Colonic mucosa (tissue), 4 donors: ENCODE results near the gene ZSCAN2. TPM values are rescaled to one million over a fixed set of nuclear protein-coding genes. Genes with fewer than 3 reads are reported as not detected.

ENCODE experiments used
- DNase-seq: peaks from one replicate; pipeline ENCODE4 v3.0.0-alpha.2; 2020
- H3K27ac ChIP-seq: fragments of 200-600 bp; one replicate; pipeline ENCODE4 v1.8.0; 2021
- H3K27me3 ChIP-seq: fragments of 200-600 bp; one replicate; pipeline ENCODE4 v1.8.0; 2021
- H3K36me3 ChIP-seq: fragments of 200-600 bp; one replicate; pipeline ENCODE4 v1.8.0; 2021
- H3K4me1 ChIP-seq: fragments of 200-600 bp; one replicate; pipeline ENCODE4 v1.8.0; 2021; ENCODE audit warnings: mild to moderate bottlenecking
- H3K4me3 ChIP-seq: fragments of 200-600 bp; one replicate; pipeline ENCODE4 v1.8.0; 2021
- H3K9ac ChIP-seq, 2 donors: one replicate each; pipeline ENCODE4 v1.7.0; 2013; ENCODE audit warnings: control low read depth in 2 of 2, low read depth in 2 of 2, low read length in 2 of 2
- H3K9me3 ChIP-seq: fragments of 200-600 bp; one replicate; pipeline ENCODE4 v1.8.0; 2021
- CTCF ChIP-seq: fragments of 200-600 bp; IDR thresholded peaks from one replicate; pipeline ENCODE4 v1.8.0; 2022; ENCODE audit warnings: antibody characterized with exemption, mild to moderate bottlenecking
- intact Hi-C: fragments of 100-400 bp; cut with DNase I; formaldehyde crosslinking; loops from one replicate; pipeline ENCODE4 v1.14.1; 2022
- total RNA-seq, 2 donors: library from RNA; stranded (reverse); fragmentation: NEBNext Ultra II Directional in 1 of 2; extraction: Animal tissue kit (Norgen Biotek cat#: 25700) in 1 of 2; gene quantifications; one replicate each; pipeline ENCODE4 v1.2.1, GENCODE V29; 2021
- donor health status: healthy.
- donor health status: DM: no; HTN: no; CAD: no.
- donor health status: DM: no; HTN: no; CAD: no.

ZSCAN2 gene
- total RNA-seq, 2 donors from 2014 or later = 6.3 to 6.4 TPM

GRCh38 chr15:84600331-84600686 is 500 bp upstream of the ZSCAN2 start:
- H3K4me1 ChIP-seq = peaks cover 3% of the 10 kb centered on the region
- intact Hi-C loops = no loop called here
- H3K36me3 ChIP-seq = no peaks in the 10 kb centered on the region
- peak overlapping the region; percentile 16 for H3K27ac ChIP-seq
- TF ChIP-seq CTCF = no peak
- H3K27me3 ChIP-seq = no peaks in the 10 kb centered on the region
- H3K9ac ChIP-seq = peak overlapping the region in 1 of 2 donors; percentile 86
- H3K4me3 ChIP-seq = peak overlapping the region; percentile 82
- DNase-seq = peak; percentile 94
- H3K9me3 ChIP-seq = no peaks in the 10 kb centered on the region

GRCh38 chr15:84601555-84601838 is 688 bp downstream of the ZSCAN2 start:
- no peak for TF ChIP-seq CTCF
- Histone ChIP-seq H3K9me3 (no peaks in the 10 kb centered on the region), H3K36me3 (no peaks in the 10 kb centered on the region), H3K4me1 (peaks cover 3% of the 10 kb centered on the region), H3K27me3 (no peaks in the 10 kb centered on the region), H3K9ac (peak overlapping the region; percentile 86 to 87), H3K27ac (no peak overlapping the region), H3K4me3 (peak overlapping the region; percentile 82)
- intact Hi-C loops = no loop called here
- no peak for DNase-seq

- Histone ChIP-seq H3K4me3 (no peak overlapping the region), H3K27ac (no peak overlapping the region), H3K9ac (no peak overlapping the region), H3K4me1 (peaks cover 3% of the 10 kb centered on the region), H3K9me3 (no peaks in the 10 kb centered on the region), H3K27me3 (no peaks in the 10 kb centered on the region), H3K36me3 (no peaks in the 10 kb centered on the region)
- no peak for DNase-seq
- intact Hi-C loops = no loop called here
- TF ChIP-seq CTCF = no peak
Measured at GRCh38 chr15:84603630-84604379, 3.0 kb downstream of the ZSCAN2 start.

- no peaks in the 10 kb centered on the region for H3K27me3 ChIP-seq
- no peak overlapping the region for H3K27ac ChIP-seq
- no peak for TF ChIP-seq CTCF
- no peak for DNase-seq
- H3K9me3 ChIP-seq = no peaks in the 10 kb centered on the region
- no peak overlapping the region for H3K4me3 ChIP-seq
- H3K9ac ChIP-seq = no peak overlapping the region
- H3K4me1 ChIP-seq = peaks cover under 1% of the 10 kb centered on the region
- intact Hi-C loops = no loop called here
- no peaks in the 10 kb centered on the region for H3K36me3 ChIP-seq
Measured at GRCh38 chr15:84604826-84605553, 4.2 kb downstream of the ZSCAN2 start.

- no peak overlapping the region for H3K4me3 ChIP-seq
- intact Hi-C loops = no loop called here
- H3K4me1 ChIP-seq = no peaks in the 10 kb centered on the region
- no peaks in the 10 kb centered on the region for H3K27me3 ChIP-seq
- no peak for DNase-seq
- H3K27ac ChIP-seq = no peak overlapping the region
- no peak for TF ChIP-seq CTCF
- H3K9ac ChIP-seq = no peak overlapping the region
- H3K9me3 ChIP-seq = no peaks in the 10 kb centered on the region
- no peaks in the 10 kb centered on the region for H3K36me3 ChIP-seq
Measured at GRCh38 chr15:84605554-84605882, 4.7 kb downstream of the ZSCAN2 start.
